Body of pancreas (tissue), 4 donors: ENCODE measurements around the gene BUB3. TPM values are rescaled to one million over a fixed set of nuclear protein-coding genes. Genes with fewer than 3 reads are reported as not detected.
A peak's percentile ranks its signal among the peaks of the same experiment; 100 is the strongest.

Experiments used
- ATAC-seq: fragments of 150-250 bp; one replicate; pipeline ENCODE4 v1.9.1; 2016
- DNase-seq, 4 donors: peaks; one replicate each; pipeline ENCODE4 v3.0.0-alpha.2; 2019
- H3K27ac ChIP-seq, 4 donors: fragments of 200-600 bp; sonication (generic); 1 replicate in 3 of 4; 2 replicates in 1 of 4; pipeline versions ENCODE4 v1.5.1 to v1.6.1; 2016 to 2019; ENCODE audit warnings: mild to moderate bottlenecking in 1 of 4, mixed read lengths in 1 of 4, moderate library complexity in 1 of 4
- H3K27me3 ChIP-seq, 2 donors: fragments of 200-600 bp; sonication (generic); one replicate each; pipeline ENCODE4 v1.6.0; 2016; ENCODE audit warnings: mild to moderate bottlenecking in 1 of 2
- H3K36me3 ChIP-seq, 2 donors: fragments of 200-600 bp; sonication (generic); replicated peaks in 1 of 2; 2 replicates each; pipeline ENCODE4 v1.5.1; 2016; ENCODE audit warnings: low read depth in 2 of 2; ENCODE audit not compliant: insufficient read depth in 1 of 2
- H3K4me1 ChIP-seq: fragments of 200-600 bp; sonication (generic); one replicate; pipeline ENCODE4 v1.6.0; 2016
- H3K4me3 ChIP-seq, 2 donors: fragments of 200-600 bp; sonication (generic); 1 replicate in 1 of 2; 2 replicates in 1 of 2; pipeline ENCODE4 v1.5.1; 2016 to 2019
- H3K9me3 ChIP-seq, 3 donors: fragments of 200-600 bp; sonication (generic); 1 replicate in 2 of 3; 2 replicates in 1 of 3; pipeline ENCODE4 v1.5.1; 2016
- POLR2A ChIP-seq, 3 donors: fragments of 450-650 bp; IDR thresholded peaks; one replicate each; pipeline ENCODE4 v1.6.1; 2016; ENCODE audit warnings: antibody characterized with exemption in 3 of 3, mild to moderate bottlenecking in 2 of 3
- WGBS, 2 donors: methylation state at CpG; one replicate each; pipeline ENCODE4 v1.1.5; 2017; 5-methylcytosine and 5-hydroxymethylcytosine counted together
- intact Hi-C: fragments of 100-400 bp; cut with DNase I; formaldehyde crosslinking; loops from one replicate; pipeline ENCODE4 v1.15.1; 2023
- total RNA-seq, 2 donors: library from RNA; depleted of rRNA; stranded (reverse); fragments of >200 nt; gene quantifications; one replicate each; pipeline ENCODE4 v1.1.0, GENCODE V29; 2016
- TF ChIP-seq, protein P1 (sequence below), 7 experiments: fragments of 450-650 bp in 4 of 7; fragments of 200-600 bp in 3 of 7; sonication (generic) in 3 of 7; IDR thresholded peaks; one replicate each; pipeline ENCODE4 v1.5.1; 2016 to 2019; ENCODE audit warnings: antibody characterized with exemption in 7 of 7

BUB3 gene
- total RNA-seq, 2 donors from 2014 or later = 39.4 to 51.1 TPM

- no peaks in the 10 kb centered on the region for H3K4me1 ChIP-seq
- no peaks in the 10 kb centered on the region for H3K27me3 ChIP-seq
- no peak for TF ChIP-seq POLR2A (IDR thresholded peaks at IDR 0.05)
- TF ChIP-seq, protein P1, sequence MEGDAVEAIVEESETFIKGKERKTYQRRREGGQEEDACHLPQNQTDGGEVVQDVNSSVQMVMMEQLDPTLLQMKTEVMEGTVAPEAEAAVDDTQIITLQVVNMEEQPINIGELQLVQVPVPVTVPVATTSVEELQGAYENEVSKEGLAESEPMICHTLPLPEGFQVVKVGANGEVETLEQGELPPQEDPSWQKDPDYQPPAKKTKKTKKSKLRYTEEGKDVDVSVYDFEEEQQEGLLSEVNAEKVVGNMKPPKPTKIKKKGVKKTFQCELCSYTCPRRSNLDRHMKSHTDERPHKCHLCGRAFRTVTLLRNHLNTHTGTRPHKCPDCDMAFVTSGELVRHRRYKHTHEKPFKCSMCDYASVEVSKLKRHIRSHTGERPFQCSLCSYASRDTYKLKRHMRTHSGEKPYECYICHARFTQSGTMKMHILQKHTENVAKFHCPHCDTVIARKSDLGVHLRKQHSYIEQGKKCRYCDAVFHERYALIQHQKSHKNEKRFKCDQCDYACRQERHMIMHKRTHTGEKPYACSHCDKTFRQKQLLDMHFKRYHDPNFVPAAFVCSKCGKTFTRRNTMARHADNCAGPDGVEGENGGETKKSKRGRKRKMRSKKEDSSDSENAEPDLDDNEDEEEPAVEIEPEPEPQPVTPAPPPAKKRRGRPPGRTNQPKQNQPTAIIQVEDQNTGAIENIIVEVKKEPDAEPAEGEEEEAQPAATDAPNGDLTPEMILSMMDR (IDR thresholded peaks at IDR 0.05) = no peak
- intact Hi-C loops = no loop called here
- 63 to 64% methylated on average over 5 of the region's 5 CpGs for WGBS, 2 donors
- DNase-seq = no peak
- no peak overlapping the region for H3K4me3 ChIP-seq
- no peaks in the 10 kb centered on the region for H3K9me3 ChIP-seq
- ATAC-seq = no peak
- H3K36me3 ChIP-seq = no peaks in the 10 kb centered on the region
- no peak overlapping the region for H3K27ac ChIP-seq
Observed at GRCh38 chr10:123126246-123126645, 28.0 kb upstream of the BUB3 start.

GRCh38 chr10:123129618-123130271, 24.5 kb upstream of the BUB3 start:
- ATAC-seq (no peak), DNase-seq (no peak)
- Histone ChIP-seq H3K9me3 (no peaks in the 10 kb centered on the region), H3K27me3 (peaks cover 0 to 13% of the 10 kb centered on the region in 2 donors), H3K4me1 (peaks cover 22% of the 10 kb centered on the region), H3K4me3 (no peak overlapping the region), H3K27ac (no peak overlapping the region), H3K36me3 (no peaks in the 10 kb centered on the region)
- intact Hi-C loops = loop anchor here (5.0 kb wide), 1 partner anchor 433 kb away; no protein-coding TSS in a partner anchor
- 45 to 71% methylated on average over 4 of the region's 4 CpGs for WGBS, 2 donors
- TF ChIP-seq POLR2A (IDR thresholded peaks at IDR 0.05) = no peak
- TF ChIP-seq, protein P1 (IDR thresholded peaks at IDR 0.05) = no peak

- peaks cover 52% of the 10 kb centered on the region for H3K4me1 ChIP-seq
- intact Hi-C loops = loop anchor here (5.0 kb wide), 1 partner anchor 429 kb away; no protein-coding TSS in a partner anchor
- WGBS, 2 donors = 5 to 6% methylated on average over 27 to 48 of the region's 48 CpGs
- H3K9me3 ChIP-seq = no peaks in the 10 kb centered on the region
- TF ChIP-seq POLR2A (IDR thresholded peaks at IDR 0.05) = no peak
- TF ChIP-seq, protein P1 (IDR thresholded peaks at IDR 0.05) = peak; percentile 83 to 95 (median 89)
- no peak overlapping the region for H3K27ac ChIP-seq
- H3K36me3 ChIP-seq = no peaks in the 10 kb centered on the region
- no peak overlapping the region for H3K4me3 ChIP-seq
- DNase-seq (peak; percentile 87 to 90 (median 87)), ATAC-seq (peak; percentile 83)
- H3K27me3 ChIP-seq = peaks cover 0 to 40% of the 10 kb centered on the region in 2 donors
Observed at GRCh38 chr10:123132576-123133477, 21.4 kb upstream of the BUB3 start.

- Histone ChIP-seq H3K27me3 (peaks cover 6 to 48% of the 10 kb centered on the region in 2 donors), H3K9me3 (no peaks in the 10 kb centered on the region), H3K27ac (no peak overlapping the region), H3K4me3 (no peak overlapping the region), H3K36me3 (no peaks in the 10 kb centered on the region), H3K4me1 (peaks cover 53% of the 10 kb centered on the region)
- no peak for TF ChIP-seq POLR2A (IDR thresholded peaks at IDR 0.05)
- TF ChIP-seq, protein P1 (IDR thresholded peaks at IDR 0.05) = no peak
- ATAC-seq (no peak), DNase-seq (no peak)
- WGBS, 2 donors = 5 to 8% methylated on average over 26 to 40 of the region's 40 CpGs
- intact Hi-C loops = loop anchor here (5.0 kb wide), 1 partner anchor 429 kb away; no protein-coding TSS in a partner anchor
Observed at GRCh38 chr10:123133541-123134342, 20.5 kb upstream of the BUB3 start.
